ENCODE measurements around the gene LMNB1. TPM values are rescaled to one million over a fixed set of nuclear protein-coding genes. Genes with fewer than 3 reads are reported as not detected.
A peak's percentile ranks its signal among the peaks of the same experiment; 100 is the strongest.

Gene LMNB1
- total RNA-seq, 1 experiment from 2014 or later = 150 TPM

- no peaks in the 10 kb centered on the region for H3K79me2 ChIP-seq (ENCODE audit: insufficient read depth, low read length)
- RAD21 ChIA-PET (ENCODE audit: low non-redundant PET in 1 of 2, low total read pairs in 2 of 2, uncharacterized antibody in 2 of 2, unreplicated experiment in 2 of 2) = no interaction called here
- DNase-seq (ENCODE audit: low read depth, low spot score) = no peak
- no peak overlapping the region for H3K27ac ChIP-seq (ENCODE audit: low read depth, low read length)
- no TSS peak for BruUV-seq (replicated peaks)
- H3K9me3 ChIP-seq (ENCODE audit: control insufficient read depth in 1 of 2, insufficient read depth in 1 of 2, low read depth in 1 of 2, low read length in 2 of 2) = no peaks in the 10 kb centered on the region
- no peaks in the 10 kb centered on the region for H3K9me2 ChIP-seq (ENCODE audit: insufficient read depth)
- H3K4me2 ChIP-seq (ENCODE audit: low read length) = no peak overlapping the region
- no peaks in the 10 kb centered on the region for H3K27me3 ChIP-seq (ENCODE audit: insufficient read depth, low read length)
- no peak overlapping the region for H2AFZ ChIP-seq (ENCODE audit: low read depth, low read length, poor library complexity, severe bottlenecking)
- no peaks in the 10 kb centered on the region for H4K20me1 ChIP-seq (ENCODE audit: insufficient read depth)
- no peak overlapping the region for H3K9ac ChIP-seq (ENCODE audit: low read length)
- no peak for ATAC-seq
- no peaks in the 10 kb centered on the region for H3K4me1 ChIP-seq (ENCODE audit: control insufficient read depth in 1 of 2, insufficient read depth in 2 of 2, low read length in 2 of 2)
- H3K36me3 ChIP-seq (ENCODE audit: control insufficient read depth in 1 of 2, insufficient read depth in 2 of 2, low read length in 2 of 2) = no peaks in the 10 kb centered on the region
- POLR2A ChIA-PET = no interaction called here
- no peak overlapping the region for H3K4me3 ChIP-seq (replicated peaks in 1 of 2; ENCODE audit: low read depth in 1 of 2, low read length in 2 of 2)
- intact Hi-C loops (cut with micrococcal nuclease) = no loop called here
- CTCF ChIA-PET = no interaction called here
- TF ChIP-seq RAD21 (IDR thresholded peaks at IDR 0.05; ENCODE audit: low read depth) (0 out of 2 replicates have a peak, but pooled peaks have one; percentile 24), MAX (IDR thresholded peaks at IDR 0.05) (no peak)
These were observed 69.4 kb downstream of the LMNB1 start for GRCh38 chr5:126846344-126846743.

- BruUV-seq (replicated peaks) = no TSS peak
- H3K27me3 ChIP-seq (ENCODE audit: insufficient read depth, low read length) = no peaks in the 10 kb centered on the region
- no peak for DNase-seq (ENCODE audit: low read depth, low spot score)
- no peak overlapping the region for H3K27ac ChIP-seq (ENCODE audit: low read depth, low read length)
- H2AFZ ChIP-seq (ENCODE audit: low read depth, low read length, poor library complexity, severe bottlenecking) = no peak overlapping the region
- ATAC-seq = no peak
- POLR2A ChIA-PET = no interaction called here
- no peaks in the 10 kb centered on the region for H3K4me1 ChIP-seq (ENCODE audit: control insufficient read depth in 1 of 2, insufficient read depth in 2 of 2, low read length in 2 of 2)
- no peaks in the 10 kb centered on the region for H3K9me2 ChIP-seq (ENCODE audit: insufficient read depth)
- H4K20me1 ChIP-seq (ENCODE audit: insufficient read depth) = no peaks in the 10 kb centered on the region
- CTCF ChIA-PET = no interaction called here
- H3K79me2 ChIP-seq (ENCODE audit: insufficient read depth, low read length) = no peaks in the 10 kb centered on the region
- RAD21 ChIA-PET (ENCODE audit: low non-redundant PET in 1 of 2, low total read pairs in 2 of 2, uncharacterized antibody in 2 of 2, unreplicated experiment in 2 of 2) = no interaction called here
- no peaks in the 10 kb centered on the region for H3K9me3 ChIP-seq (ENCODE audit: control insufficient read depth in 1 of 2, insufficient read depth in 1 of 2, low read depth in 1 of 2, low read length in 2 of 2)
- H3K36me3 ChIP-seq (ENCODE audit: control insufficient read depth in 1 of 2, insufficient read depth in 2 of 2, low read length in 2 of 2) = no peaks in the 10 kb centered on the region
- no peak overlapping the region for H3K9ac ChIP-seq (ENCODE audit: low read length)
- H3K4me3 ChIP-seq (replicated peaks in 1 of 2; ENCODE audit: low read depth in 1 of 2, low read length in 2 of 2) = no peak overlapping the region
- no peak overlapping the region for H3K4me2 ChIP-seq (ENCODE audit: low read length)
- TF ChIP-seq SP1 (IDR thresholded peaks at IDR 0.05; ENCODE audit: low read depth) (no peak), FOSL1 (IDR thresholded peaks at IDR 0.05; ENCODE audit: low read depth) (no peak), EZH2phosphoT487 (IDR thresholded peaks at IDR 0.05; ENCODE audit: borderline replicate concordance) (no peak), ATF3 (IDR thresholded peaks at IDR 0.05) (no peak)
- intact Hi-C loops (cut with micrococcal nuclease) = no loop called here
These were observed 70.0 kb downstream of the LMNB1 start for GRCh38 chr5:126846744-126847455.
